HG03354 (cell line): ENCODE measurements around the gene PSMC6.

ENCODE experiments used
- ATAC-seq: cut with Tn5 transposase; IDR thresholded peaks from one replicate; pipeline ENCODE4 v1.9.1; 2021; ENCODE audit warnings: mild to moderate bottlenecking; ENCODE audit not compliant: unreplicated experiment, poor library complexity, severe bottlenecking

The PSMC6 gene

GRCh38 chr14:52769887-52770286 is 62.9 kb downstream of the PSMC6 start:
- ATAC-seq, result no peak

- no peak for ATAC-seq
Observed at GRCh38 chr14:52776816-52777215, 69.8 kb downstream of the PSMC6 start.
